HL-60 (cell line): ENCODE measurements around the gene NKX6-2.
"Not testable (repeated sequence)": the region's sequence is repeated elsewhere in the genome, so short reads cannot be mapped to it uniquely, and the experiment has no call there.

Source experiments
- DNase-seq, 2 experiments: peaks; one replicate each; pipeline ENCODE4 v3.0.0-alpha.2; 2010 to 2020; ENCODE audit warnings: low read depth in 1 of 2, low spot score in 1 of 2
- H3K27ac ChIP-seq: fragments of 250-450 bp; sonication (Bioruptor Pico); replicated peaks from 2 replicates; pipeline ENCODE4 v1.5.1; 2020; ENCODE audit warnings: mild to moderate bottlenecking, moderate library complexity
- H3K27me3 ChIP-seq: fragments of 250-450 bp; sonication (Bioruptor Pico); 2 replicates; pipeline ENCODE4 v1.5.1; 2021; ENCODE audit warnings: mild to moderate bottlenecking, moderate library complexity; ENCODE audit not compliant: insufficient read depth, poor library complexity, severe bottlenecking
- H3K4me3 ChIP-seq: replicated peaks from 2 replicates; pipeline ENCODE4 v1.5.1; 2011; ENCODE audit warnings: mild to moderate bottlenecking, control low read depth, low read length; ENCODE audit not compliant: insufficient read depth
- GABPA ChIP-seq: IDR thresholded peaks from 2 replicates; pipeline ENCODE4 v1.6.1; 2012; ENCODE audit warnings: low read depth
- POLR2AphosphoS5 ChIP-seq: IDR thresholded peaks from 2 replicates; pipeline ENCODE4 v1.6.1; 2012; ENCODE audit warnings: low read depth
- SPI1 ChIP-seq: IDR thresholded peaks from 2 replicates; pipeline ENCODE4 v1.6.1; 2012; ENCODE audit warnings: low read depth, mild to moderate bottlenecking, borderline replicate concordance
- TF ChIP-seq, protein P1 (sequence below): IDR thresholded peaks from 2 replicates; pipeline ENCODE4 v1.6.1; 2012; ENCODE audit warnings: low read depth; ENCODE audit not compliant: insufficient replicate concordance
- TF ChIP-seq, protein P2 (sequence below): IDR thresholded peaks from one replicate; pipeline ENCODE4 v1.5.1; 2011; ENCODE audit warnings: low read length, control low read depth, inconsistent platforms; ENCODE audit not compliant: insufficient read depth

The NKX6-2 gene

DNA sequence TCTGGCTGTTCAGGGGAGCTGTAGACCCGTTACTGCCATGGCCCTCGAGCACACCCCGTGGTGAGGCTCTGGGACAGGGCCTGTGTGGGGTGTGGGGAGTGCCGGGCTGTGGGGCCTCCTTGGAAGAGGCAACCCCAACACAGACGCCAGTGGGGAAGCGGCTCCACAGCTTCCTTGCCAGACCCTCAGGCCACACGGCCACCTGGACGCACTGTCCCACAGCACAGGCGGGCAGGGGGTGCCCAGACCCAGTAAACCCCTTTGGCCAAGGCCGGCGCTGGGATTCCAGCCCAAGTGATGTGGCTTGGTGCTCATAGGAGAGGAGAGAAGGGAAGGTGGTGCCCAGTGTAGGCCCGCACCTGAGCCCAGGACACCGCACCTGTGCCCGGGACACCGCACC is 12.9 kb upstream of the NKX6-2 start:
- TF ChIP-seq SPI1: no peak
- no peak for TF ChIP-seq POLR2AphosphoS5
- TF ChIP-seq, protein P1, sequence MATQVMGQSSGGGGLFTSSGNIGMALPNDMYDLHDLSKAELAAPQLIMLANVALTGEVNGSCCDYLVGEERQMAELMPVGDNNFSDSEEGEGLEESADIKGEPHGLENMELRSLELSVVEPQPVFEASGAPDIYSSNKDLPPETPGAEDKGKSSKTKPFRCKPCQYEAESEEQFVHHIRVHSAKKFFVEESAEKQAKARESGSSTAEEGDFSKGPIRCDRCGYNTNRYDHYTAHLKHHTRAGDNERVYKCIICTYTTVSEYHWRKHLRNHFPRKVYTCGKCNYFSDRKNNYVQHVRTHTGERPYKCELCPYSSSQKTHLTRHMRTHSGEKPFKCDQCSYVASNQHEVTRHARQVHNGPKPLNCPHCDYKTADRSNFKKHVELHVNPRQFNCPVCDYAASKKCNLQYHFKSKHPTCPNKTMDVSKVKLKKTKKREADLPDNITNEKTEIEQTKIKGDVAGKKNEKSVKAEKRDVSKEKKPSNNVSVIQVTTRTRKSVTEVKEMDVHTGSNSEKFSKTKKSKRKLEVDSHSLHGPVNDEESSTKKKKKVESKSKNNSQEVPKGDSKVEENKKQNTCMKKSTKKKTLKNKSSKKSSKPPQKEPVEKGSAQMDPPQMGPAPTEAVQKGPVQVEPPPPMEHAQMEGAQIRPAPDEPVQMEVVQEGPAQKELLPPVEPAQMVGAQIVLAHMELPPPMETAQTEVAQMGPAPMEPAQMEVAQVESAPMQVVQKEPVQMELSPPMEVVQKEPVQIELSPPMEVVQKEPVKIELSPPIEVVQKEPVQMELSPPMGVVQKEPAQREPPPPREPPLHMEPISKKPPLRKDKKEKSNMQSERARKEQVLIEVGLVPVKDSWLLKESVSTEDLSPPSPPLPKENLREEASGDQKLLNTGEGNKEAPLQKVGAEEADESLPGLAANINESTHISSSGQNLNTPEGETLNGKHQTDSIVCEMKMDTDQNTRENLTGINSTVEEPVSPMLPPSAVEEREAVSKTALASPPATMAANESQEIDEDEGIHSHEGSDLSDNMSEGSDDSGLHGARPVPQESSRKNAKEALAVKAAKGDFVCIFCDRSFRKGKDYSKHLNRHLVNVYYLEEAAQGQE: no peak
- TF ChIP-seq, protein P2, sequence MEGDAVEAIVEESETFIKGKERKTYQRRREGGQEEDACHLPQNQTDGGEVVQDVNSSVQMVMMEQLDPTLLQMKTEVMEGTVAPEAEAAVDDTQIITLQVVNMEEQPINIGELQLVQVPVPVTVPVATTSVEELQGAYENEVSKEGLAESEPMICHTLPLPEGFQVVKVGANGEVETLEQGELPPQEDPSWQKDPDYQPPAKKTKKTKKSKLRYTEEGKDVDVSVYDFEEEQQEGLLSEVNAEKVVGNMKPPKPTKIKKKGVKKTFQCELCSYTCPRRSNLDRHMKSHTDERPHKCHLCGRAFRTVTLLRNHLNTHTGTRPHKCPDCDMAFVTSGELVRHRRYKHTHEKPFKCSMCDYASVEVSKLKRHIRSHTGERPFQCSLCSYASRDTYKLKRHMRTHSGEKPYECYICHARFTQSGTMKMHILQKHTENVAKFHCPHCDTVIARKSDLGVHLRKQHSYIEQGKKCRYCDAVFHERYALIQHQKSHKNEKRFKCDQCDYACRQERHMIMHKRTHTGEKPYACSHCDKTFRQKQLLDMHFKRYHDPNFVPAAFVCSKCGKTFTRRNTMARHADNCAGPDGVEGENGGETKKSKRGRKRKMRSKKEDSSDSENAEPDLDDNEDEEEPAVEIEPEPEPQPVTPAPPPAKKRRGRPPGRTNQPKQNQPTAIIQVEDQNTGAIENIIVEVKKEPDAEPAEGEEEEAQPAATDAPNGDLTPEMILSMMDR: no peak
- TF ChIP-seq GABPA: no peak
- DNase-seq: no peak
- Histone ChIP-seq H3K27ac (no peak overlapping the region), H3K4me3 (no peak overlapping the region), H3K27me3 (peaks cover 2% of the 10 kb centered on the region)

DNA sequence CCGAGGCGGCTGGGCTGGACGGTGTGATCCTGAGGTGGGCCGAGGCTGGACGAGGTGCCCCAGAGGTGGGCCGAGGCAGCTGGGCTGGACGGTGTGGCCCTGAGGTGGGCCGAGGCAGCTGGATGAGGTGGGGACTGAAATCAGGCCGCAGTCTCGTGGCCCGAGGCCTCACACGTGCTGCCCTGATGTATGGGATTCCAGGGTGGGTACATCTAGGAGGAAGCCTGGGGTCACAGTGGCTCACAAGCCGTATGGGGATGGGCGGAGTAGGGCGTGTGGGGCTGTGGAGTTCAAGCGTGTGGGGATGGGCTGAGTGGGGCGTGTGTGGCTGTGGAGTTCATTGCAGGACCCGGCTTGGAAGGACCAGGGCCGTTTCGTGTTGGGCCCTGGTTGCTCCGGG is 12.5 kb upstream of the NKX6-2 start:
- TF ChIP-seq POLR2AphosphoS5: no peak
- TF ChIP-seq, protein P2: no peak
- TF ChIP-seq, protein P1: no peak
- no peak for TF ChIP-seq GABPA
- TF ChIP-seq SPI1: no peak
- no peak for DNase-seq
- H3K27ac ChIP-seq: no peak overlapping the region
- H3K4me3 ChIP-seq: no peak overlapping the region
- peaks cover 2% of the 10 kb centered on the region for H3K27me3 ChIP-seq

DNA sequence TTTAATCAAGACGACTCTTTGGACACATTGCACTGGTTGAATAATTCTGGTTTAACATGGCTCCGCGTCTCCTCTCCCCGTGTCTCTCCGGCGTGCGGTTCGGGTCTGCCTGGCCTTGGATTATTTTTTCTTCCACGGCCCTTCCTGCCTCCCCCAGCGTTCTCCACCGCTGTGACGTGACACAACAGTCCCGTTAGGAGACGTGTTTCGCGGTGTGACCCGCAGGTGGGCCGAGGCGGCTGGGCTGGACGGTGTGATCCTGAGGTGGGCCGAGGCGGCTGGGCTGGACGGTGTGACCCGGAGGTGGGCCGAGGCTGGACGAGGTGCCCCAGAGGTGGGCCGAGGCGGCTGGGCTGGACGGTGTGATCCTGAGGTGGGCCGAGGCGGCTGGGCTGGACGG is 12.0 kb upstream of the NKX6-2 start:
- H3K4me3 ChIP-seq, DNase-seq, H3K27me3 ChIP-seq, H3K27ac ChIP-seq: not testable (repeated sequence)

DNA sequence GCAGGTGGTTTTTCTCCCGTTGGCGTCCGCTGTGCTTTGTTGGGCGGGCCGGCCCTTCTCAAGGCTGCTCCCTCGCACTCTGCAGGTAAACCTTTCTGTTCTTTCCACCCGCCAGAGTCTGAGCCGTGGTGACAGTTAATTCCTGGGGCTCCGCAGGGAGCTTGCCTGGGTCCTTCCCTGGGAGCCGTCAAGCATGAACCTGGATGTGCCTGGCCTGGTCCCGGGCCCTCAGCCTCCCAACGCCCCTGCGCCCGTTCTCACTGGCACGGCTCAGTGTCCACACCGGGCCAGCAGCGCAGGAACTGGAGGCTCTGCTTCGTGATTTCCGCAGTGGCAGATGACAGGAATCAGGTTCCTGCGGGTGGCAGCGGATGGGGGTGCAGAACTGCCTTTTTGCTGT is 10.9 kb upstream of the NKX6-2 start:
- peaks cover 2% of the 10 kb centered on the region for H3K27me3 ChIP-seq
- H3K4me3 ChIP-seq: no peak overlapping the region
- DNase-seq: no peak
- no peak overlapping the region for H3K27ac ChIP-seq
- no peak for TF ChIP-seq SPI1
- TF ChIP-seq, protein P1: no peak
- TF ChIP-seq GABPA: no peak
- TF ChIP-seq, protein P2: no peak
